Measurements from ENCODE around the gene OOSP3.

Gene OOSP3

DNA sequence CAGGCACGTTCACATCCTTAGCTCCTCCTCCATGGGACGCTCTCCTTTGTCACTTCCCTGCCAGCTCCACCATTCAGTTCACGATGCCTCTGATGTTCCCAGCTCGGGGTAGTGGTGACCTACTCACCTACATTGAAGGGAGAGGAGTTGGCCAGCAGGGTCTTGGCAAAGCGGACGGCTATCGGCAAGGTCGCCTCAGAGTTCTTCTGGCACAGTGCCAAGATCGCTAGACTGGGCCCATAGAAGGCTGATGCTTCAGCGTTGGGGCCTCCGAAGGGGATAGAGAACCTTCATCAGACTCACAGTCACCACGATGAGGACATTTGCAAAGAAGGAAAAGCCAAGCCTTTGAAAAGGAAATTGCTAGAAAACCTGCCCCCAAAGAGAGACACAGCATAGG, 36.3 kb upstream of the OOSP3 start:
- no peak for TF ChIP-seq SIN3A (IDR thresholded peaks at IDR 0.05; ENCODE audit: borderline replicate concordance, insufficient read depth, low read length)
- TF ChIP-seq TAF1 (IDR thresholded peaks at IDR 0.05; ENCODE audit: borderline replicate concordance, insufficient read depth, low read length) = no peak
- TF ChIP-seq POLR2AphosphoS5 (IDR thresholded peaks at IDR 0.05; ENCODE audit: low read depth, low read length) = no peak
- TF ChIP-seq, protein P1, sequence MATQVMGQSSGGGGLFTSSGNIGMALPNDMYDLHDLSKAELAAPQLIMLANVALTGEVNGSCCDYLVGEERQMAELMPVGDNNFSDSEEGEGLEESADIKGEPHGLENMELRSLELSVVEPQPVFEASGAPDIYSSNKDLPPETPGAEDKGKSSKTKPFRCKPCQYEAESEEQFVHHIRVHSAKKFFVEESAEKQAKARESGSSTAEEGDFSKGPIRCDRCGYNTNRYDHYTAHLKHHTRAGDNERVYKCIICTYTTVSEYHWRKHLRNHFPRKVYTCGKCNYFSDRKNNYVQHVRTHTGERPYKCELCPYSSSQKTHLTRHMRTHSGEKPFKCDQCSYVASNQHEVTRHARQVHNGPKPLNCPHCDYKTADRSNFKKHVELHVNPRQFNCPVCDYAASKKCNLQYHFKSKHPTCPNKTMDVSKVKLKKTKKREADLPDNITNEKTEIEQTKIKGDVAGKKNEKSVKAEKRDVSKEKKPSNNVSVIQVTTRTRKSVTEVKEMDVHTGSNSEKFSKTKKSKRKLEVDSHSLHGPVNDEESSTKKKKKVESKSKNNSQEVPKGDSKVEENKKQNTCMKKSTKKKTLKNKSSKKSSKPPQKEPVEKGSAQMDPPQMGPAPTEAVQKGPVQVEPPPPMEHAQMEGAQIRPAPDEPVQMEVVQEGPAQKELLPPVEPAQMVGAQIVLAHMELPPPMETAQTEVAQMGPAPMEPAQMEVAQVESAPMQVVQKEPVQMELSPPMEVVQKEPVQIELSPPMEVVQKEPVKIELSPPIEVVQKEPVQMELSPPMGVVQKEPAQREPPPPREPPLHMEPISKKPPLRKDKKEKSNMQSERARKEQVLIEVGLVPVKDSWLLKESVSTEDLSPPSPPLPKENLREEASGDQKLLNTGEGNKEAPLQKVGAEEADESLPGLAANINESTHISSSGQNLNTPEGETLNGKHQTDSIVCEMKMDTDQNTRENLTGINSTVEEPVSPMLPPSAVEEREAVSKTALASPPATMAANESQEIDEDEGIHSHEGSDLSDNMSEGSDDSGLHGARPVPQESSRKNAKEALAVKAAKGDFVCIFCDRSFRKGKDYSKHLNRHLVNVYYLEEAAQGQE (IDR thresholded peaks at IDR 0.05; ENCODE audit: insufficient read depth in 1 of 2, low read depth in 2 of 2, low read length in 2 of 2) = no peak
- no peak for TF ChIP-seq FOXP2 (optimal IDR thresholded peaks at IDR 0.05; ENCODE audit: borderline replicate concordance, extremely low read depth, extremely low read length, insufficient read depth)

DNA sequence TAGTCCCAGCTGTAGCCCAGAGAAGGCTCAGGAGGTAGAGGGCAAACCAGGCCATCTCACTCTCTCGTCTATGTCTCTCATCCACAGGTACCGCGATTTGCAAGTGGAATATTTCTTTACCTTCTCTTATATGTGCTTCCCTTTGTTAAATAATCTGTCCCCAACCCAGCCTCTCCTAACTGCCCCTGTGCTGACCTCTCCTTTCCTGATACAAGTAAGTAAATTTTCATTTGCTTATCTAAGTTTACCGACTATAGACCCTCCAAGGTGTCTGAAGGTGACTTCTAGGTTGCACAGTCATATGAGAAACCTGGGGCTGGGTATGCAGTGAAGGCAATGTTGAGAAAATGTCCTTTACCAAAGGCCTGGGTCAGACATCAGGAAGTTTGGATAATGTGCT, 33.2 kb upstream of the OOSP3 start, which contains the start of gene CBLIF:
Gene CBLIF, minus strand, starts transcription at position 101 of the 400 bp plus-strand sequence. Its CDS starts 46 bp downstream, at position 55.
- TF ChIP-seq TAF1 (IDR thresholded peaks at IDR 0.05; ENCODE audit: borderline replicate concordance, insufficient read depth, low read length) (no peak), FOXP2 (optimal IDR thresholded peaks at IDR 0.05; ENCODE audit: borderline replicate concordance, extremely low read depth, extremely low read length, insufficient read depth) (no peak), SIN3A (IDR thresholded peaks at IDR 0.05; ENCODE audit: borderline replicate concordance, insufficient read depth, low read length) (no peak), POLR2AphosphoS5 (IDR thresholded peaks at IDR 0.05; ENCODE audit: low read depth, low read length) (no peak)
- TF ChIP-seq, protein P1 (IDR thresholded peaks at IDR 0.05; ENCODE audit: insufficient read depth in 1 of 2, low read depth in 2 of 2, low read length in 2 of 2) = no peak

DNA sequence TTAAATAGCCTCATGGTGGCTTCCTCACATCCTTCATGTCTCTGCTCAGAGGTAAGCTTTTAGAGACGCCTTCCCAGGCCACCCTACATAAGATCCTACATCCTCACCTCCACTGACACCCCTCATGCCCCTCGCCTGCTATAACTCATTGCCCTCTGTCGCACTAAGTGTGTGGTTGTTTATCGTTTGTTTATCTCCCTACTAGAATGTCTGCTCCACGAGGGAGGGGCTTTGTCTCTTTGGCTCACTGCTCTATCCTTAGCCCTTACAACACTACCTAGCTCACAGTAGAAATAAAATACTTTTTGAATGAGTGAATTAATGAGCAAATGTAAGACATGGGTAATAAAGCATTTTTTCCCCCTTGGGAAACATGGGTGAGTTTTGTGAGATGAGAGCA, 32.0 kb upstream of the OOSP3 start:
- TF ChIP-seq SIN3A (IDR thresholded peaks at IDR 0.05; ENCODE audit: borderline replicate concordance, insufficient read depth, low read length) (no peak), FOXP2 (optimal IDR thresholded peaks at IDR 0.05; ENCODE audit: borderline replicate concordance, extremely low read depth, extremely low read length, insufficient read depth) (no peak), POLR2AphosphoS5 (IDR thresholded peaks at IDR 0.05; ENCODE audit: low read depth, low read length) (no peak), TAF1 (IDR thresholded peaks at IDR 0.05; ENCODE audit: borderline replicate concordance, insufficient read depth, low read length) (no peak)
- TF ChIP-seq, protein P1 (IDR thresholded peaks at IDR 0.05; ENCODE audit: insufficient read depth in 1 of 2, low read depth in 2 of 2, low read length in 2 of 2) = no peak

DNA sequence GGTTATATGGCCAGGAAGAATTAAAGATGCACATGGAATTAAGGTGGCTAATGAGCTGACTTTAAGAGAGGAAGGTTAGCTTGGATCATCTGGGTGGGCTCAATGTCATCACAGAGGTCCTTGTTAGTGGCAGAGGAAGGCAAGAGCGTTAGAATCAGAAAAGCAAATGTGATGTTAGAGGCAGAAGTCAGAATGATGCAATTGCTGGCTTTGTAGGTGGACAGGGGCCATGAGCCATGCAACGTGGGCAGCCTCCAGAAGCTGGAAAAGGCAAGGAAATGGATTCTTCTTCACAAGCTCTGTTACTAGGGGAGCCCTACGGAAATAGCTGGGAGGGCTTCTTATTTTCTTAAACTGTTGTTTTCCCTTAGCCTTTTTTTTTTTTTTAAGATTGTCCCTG, 31.0 kb upstream of the OOSP3 start:
- no peak for TF ChIP-seq SIN3A (IDR thresholded peaks at IDR 0.05; ENCODE audit: borderline replicate concordance, insufficient read depth, low read length)
- TF ChIP-seq, protein P1 (IDR thresholded peaks at IDR 0.05; ENCODE audit: insufficient read depth in 1 of 2, low read depth in 2 of 2, low read length in 2 of 2) = no peak
- TF ChIP-seq FOXP2 (optimal IDR thresholded peaks at IDR 0.05; ENCODE audit: borderline replicate concordance, extremely low read depth, extremely low read length, insufficient read depth) = no peak
- no peak for TF ChIP-seq TAF1 (IDR thresholded peaks at IDR 0.05; ENCODE audit: borderline replicate concordance, insufficient read depth, low read length)
- TF ChIP-seq POLR2AphosphoS5 (IDR thresholded peaks at IDR 0.05; ENCODE audit: low read depth, low read length) = no peak

DNA sequence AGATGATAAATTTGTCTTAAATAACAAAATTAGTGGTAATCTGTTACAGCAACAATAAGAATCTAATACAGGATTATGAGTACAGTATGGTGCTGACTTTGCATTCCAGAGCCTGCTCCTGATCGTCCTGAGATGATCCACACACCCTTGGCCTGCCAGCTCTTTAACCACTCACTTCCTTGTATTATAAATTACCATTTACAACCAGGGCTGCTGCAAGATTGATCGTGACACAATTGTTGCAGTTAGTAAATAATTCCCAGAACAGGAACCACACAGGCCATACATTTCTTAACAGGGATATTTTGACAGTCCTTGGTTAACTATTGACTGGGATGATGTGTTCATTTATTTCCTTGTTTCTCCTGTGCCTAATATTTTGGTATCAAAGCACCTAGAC, 29.5 kb upstream of the OOSP3 start:
- no peak for TF ChIP-seq SIN3A (IDR thresholded peaks at IDR 0.05; ENCODE audit: borderline replicate concordance, insufficient read depth, low read length)
- no peak for TF ChIP-seq FOXP2 (optimal IDR thresholded peaks at IDR 0.05; ENCODE audit: borderline replicate concordance, extremely low read depth, extremely low read length, insufficient read depth)
- TF ChIP-seq TAF1 (IDR thresholded peaks at IDR 0.05; ENCODE audit: borderline replicate concordance, insufficient read depth, low read length) = no peak
